ENCODE results near the gene RTN4RL2. TPM values are rescaled to one million over a fixed set of nuclear protein-coding genes. Genes with fewer than 3 reads are reported as not detected.
A peak's percentile ranks its signal among the peaks of the same experiment; 100 is the strongest.

RTN4RL2 gene
- total and polyA plus RNA-seq, 10 of the 15 experiments (the other 5 are each of a cell fraction or from before 2014, with no cell fraction given), result 0.14 to 1.1 (median 0.52) TPM; not detected in 4

- DNase-seq (ENCODE audit: low read depth, low spot score), result no peak
- ChIA-PET CTCF (interaction anchor here (0.7 to 10.6 kb wide), 10 partner anchors 9 to 170 kb away, joined by 3 to 158 read pairs (median 8); partner anchors contain the start of gene RTN4RL2), POLR2A (interaction anchor here (1.0 to 1.6 kb wide), 3 partner anchors 22 to 197 kb away, joined by 3 to 4 read pairs (median 3); partner anchors contain the start of genes MED19 and TMX2), RAD21 (ENCODE audit: unreplicated experiment) (interaction anchor here (1.0 to 8.2 kb wide), 6 partner anchors 11 to 170 kb away, joined by 3 to 46 read pairs (median 6); no protein-coding TSS in a partner anchor), SMC1A (ENCODE audit: uncharacterized antibody, unreplicated experiment) (interaction anchor here (0.9 to 5.4 kb wide), 7 partner anchors 9 to 58 kb away, joined by 3 to 47 read pairs (median 4); no protein-coding TSS in a partner anchor)
- in situ Hi-C loops (cut with MboI), result no loop called here
- peak; percentile 66 for ATAC-seq
- Histone ChIP-seq H3K9me3 (replicated peaks; ENCODE audit: control insufficient read depth, insufficient read depth, low read length) (no peaks in the 10 kb centered on the region), H3K4me2 (ENCODE audit: control insufficient read depth, insufficient read depth) (peak within 1 kb of the TSS; percentile 95), H2AFZ (ENCODE audit: control insufficient read depth, low read depth, low read length) (peak within 1 kb of the TSS; percentile 90), H3K27ac (ENCODE audit: control insufficient read depth, insufficient read depth) (peak within 1 kb of the TSS; percentile 35), H3K4me1 (ENCODE audit: control insufficient read depth, insufficient read depth, low read length) (no peaks in the 10 kb centered on the region), H3K27me3 (replicated peaks in 1 of 2; ENCODE audit: control insufficient read depth in 2 of 2, insufficient read depth in 2 of 2, low read length in 1 of 2) (no peaks in the 10 kb centered on the region), H4K20me1 (ENCODE audit: control insufficient read depth, insufficient read depth) (no peaks in the 10 kb centered on the region), H3K36me3 (ENCODE audit: control insufficient read depth in 2 of 2, insufficient read depth in 2 of 2, low read length in 1 of 2) (no peaks in the 10 kb centered on the region), H3K9ac (ENCODE audit: control insufficient read depth, insufficient read depth, low read length) (peak within 1 kb of the TSS; percentile 81), H3K4me3 (peak within 1 kb of the TSS; percentile 90), H3K79me2 (ENCODE audit: control insufficient read depth, insufficient read depth, low read length) (peaks cover 11% of the 10 kb centered on the region)
- BruUV-seq (replicated peaks), result no TSS peak
- WGBS (ENCODE audit: insufficient coverage, insufficient replicate concordance, low lambda C conversion rate, missing lambda C conversion rate), result under 1% methylated on average over 51 of the region's 66 CpGs
- intact Hi-C loops (cut with micrococcal nuclease; ENCODE audit: unreplicated experiment), result no loop called here
- peak; percentile 41 for FAIRE-seq
- peak; percentile 14; the same call in 1 of the 2 replicates for TF ChIP-seq ATF3 (IDR thresholded peaks at IDR 0.05; ENCODE audit: borderline replicate concordance, extremely low read depth, low read depth, low read length)
- no peak for TF ChIP-seq ELK1 (IDR thresholded peaks at IDR 0.05; ENCODE audit: low read depth, low read length)
- TF ChIP-seq TAF1 (IDR thresholded peaks at IDR 0.05; ENCODE audit: borderline replicate concordance, low read depth, low read length), result no peak
- TF ChIP-seq SIN3A (IDR thresholded peaks at IDR 0.05; ENCODE audit: low read depth, low read length), result peak; percentile 65; the same call in 1 of the 2 replicates
- peak; percentile 89 to 95 for TF ChIP-seq BHLHE40 (IDR thresholded peaks at IDR 0.05; ENCODE audit: borderline replicate concordance in 1 of 2, low read depth in 2 of 2, low read length in 1 of 2)
- TF ChIP-seq IKZF1 (conservative IDR thresholded peaks at IDR 0.05), result peak; percentile 30; the same call in 1 of the 2 replicates
- TF ChIP-seq ZNF217 (IDR thresholded peaks at IDR 0.05), result 0 out of 2 replicates have a peak, but pooled peaks have one; percentile 5
- TF ChIP-seq DPF2 (IDR thresholded peaks at IDR 0.05), result peak; percentile 63
- TF ChIP-seq POLR2A (IDR thresholded peaks at IDR 0.05; ENCODE audit: low read depth, low read length), result peak; percentile 25; the same call in 1 of the 2 replicates
- no peak for TF ChIP-seq TARDBP (IDR thresholded peaks at IDR 0.05; ENCODE audit: borderline replicate concordance)
- TF ChIP-seq MEF2A (IDR thresholded peaks at IDR 0.05; ENCODE audit: insufficient read depth, low read depth, low read length), result no peak
- peak; percentile 19 for TF ChIP-seq MEF2B (IDR thresholded peaks at IDR 0.05; ENCODE audit: partially characterized antibody, poor library complexity, severe bottlenecking)
- peak; percentile 7; the same call in 1 of the 2 replicates for TF ChIP-seq EED (IDR thresholded peaks at IDR 0.05; ENCODE audit: low read depth)
- TF ChIP-seq TCF7 (IDR thresholded peaks at IDR 0.05; ENCODE audit: borderline replicate concordance), result no peak
- no peak for TF ChIP-seq IRF4 (IDR thresholded peaks at IDR 0.05; ENCODE audit: low read depth, low read length)
- peak; percentile 82 for TF ChIP-seq USF1 (IDR thresholded peaks at IDR 0.05; ENCODE audit: borderline replicate concordance, extremely low read length, insufficient read depth, low read depth, low read length)
- 0 out of 2 replicates have a peak, but pooled peaks have one; percentile 45 for TF ChIP-seq GATAD2B (conservative IDR thresholded peaks at IDR 0.05; ENCODE audit: low read depth)
- TF ChIP-seq MAX (IDR thresholded peaks at IDR 0.05; ENCODE audit: low read depth, low read length), result peak; percentile 73
- TF ChIP-seq SMARCA5 (IDR thresholded peaks at IDR 0.05), result 0 out of 2 replicates have a peak, but pooled peaks have one; percentile 49
- TF ChIP-seq HDAC6 (IDR thresholded peaks at IDR 0.05; ENCODE audit: unreplicated experiment), result peak; percentile 86
- 0 out of 3 replicates have a peak, but pooled peaks of 1 of the 2 experiments have one; percentile 70 for TF ChIP-seq EGR1 (IDR thresholded peaks at IDR 0.05; ENCODE audit: borderline replicate concordance in 1 of 2, low read depth in 2 of 2, low read length in 2 of 2)
- no peak for TF ChIP-seq CHD2 (IDR thresholded peaks at IDR 0.05; ENCODE audit: borderline replicate concordance, low read depth, low read length)
These were observed 55.2 kb downstream of the RTN4RL2 start, which contains the start of gene SLC43A1 for GRCh38 chr11:57515332-57516060. SLC43A1 (minus strand) TSS chr11:57515702; CDS start chr11:57514111, 1,591 bp downstream.

Measured in GM12878 (cell line).